ENCODE measurements around the gene SSBP2.
"Not testable (repeated sequence)": the region's sequence is repeated elsewhere in the genome, so short reads cannot be mapped to it uniquely, and the experiment has no call there.

Gene SSBP2

GRCh38 chr5:81724571-81724970 lies 26.3 kb downstream of the SSBP2 start:
- DNase-seq, result no peak

- DNase-seq, result no peak
Measured at GRCh38 chr5:81724108-81724507, 26.8 kb downstream of the SSBP2 start.

GRCh38 chr5:81721049-81721448 lies 29.8 kb downstream of the SSBP2 start:
- DNase-seq, result no peak

- DNase-seq, result no peak
Measured at GRCh38 chr5:81719743-81720345, 31.1 kb downstream of the SSBP2 start.

- no peak for DNase-seq
Measured at GRCh38 chr5:81718300-81718699, 32.6 kb downstream of the SSBP2 start.

- no peak for DNase-seq
Measured at GRCh38 chr5:81717860-81718259, 33.0 kb downstream of the SSBP2 start.

GRCh38 chr5:81717226-81717625 lies 33.7 kb downstream of the SSBP2 start:
- DNase-seq, result no peak

- not testable (repeated sequence) for DNase-seq
Measured at GRCh38 chr5:81714076-81714475, 36.8 kb downstream of the SSBP2 start.

GRCh38 chr5:81708889-81709288 lies 42.0 kb downstream of the SSBP2 start:
- DNase-seq, result no peak

GRCh38 chr5:81703840-81704239 lies 47.1 kb downstream of the SSBP2 start:
- DNase-seq, result no peak

GRCh38 chr5:81700166-81700565 lies 50.7 kb downstream of the SSBP2 start:
- no peak for DNase-seq

GRCh38 chr5:81698813-81699212 lies 52.1 kb downstream of the SSBP2 start:
- no peak for DNase-seq

GRCh38 chr5:81696418-81697397 lies 54.2 kb downstream of the SSBP2 start:
- DNase-seq, result no peak

GRCh38 chr5:81694726-81695125 lies 56.2 kb downstream of the SSBP2 start:
- DNase-seq, result no peak

GRCh38 chr5:81688215-81688614 lies 62.7 kb downstream of the SSBP2 start:
- no peak for DNase-seq

GRCh38 chr5:81687292-81687691 lies 63.6 kb downstream of the SSBP2 start:
- DNase-seq, result no peak

- no peak for DNase-seq
Measured at GRCh38 chr5:81685471-81685870, 65.4 kb downstream of the SSBP2 start.

GRCh38 chr5:81679885-81680284 lies 71.0 kb downstream of the SSBP2 start:
- no peak for DNase-seq

GRCh38 chr5:81675420-81675819 lies 75.5 kb downstream of the SSBP2 start:
- DNase-seq, result no peak

GRCh38 chr5:81665795-81666194 lies 85.1 kb downstream of the SSBP2 start:
- DNase-seq, result no peak

- DNase-seq, result not testable (repeated sequence)
Measured at GRCh38 chr5:81660624-81661023, 90.3 kb downstream of the SSBP2 start.

GRCh38 chr5:81657386-81657785 lies 93.5 kb downstream of the SSBP2 start:
- no peak for DNase-seq

- no peak for DNase-seq
Measured at GRCh38 chr5:81656783-81657182, 94.1 kb downstream of the SSBP2 start.

GRCh38 chr5:81650987-81651386 lies 99.9 kb downstream of the SSBP2 start:
- no peak for DNase-seq

Data from NK-92 treated with Interleukin-12 subunit alpha and Interleukin-12 subunit beta, amount 100 ng/mL, for 24 hours (cell line).